GM21526 (cell line): ENCODE measurements around the gene SYT17.

Experiments used
- ATAC-seq: cut with Tn5 transposase; IDR thresholded peaks from one replicate; pipeline ENCODE4 v1.9.1; 2021; ENCODE audit warnings: moderate library complexity; ENCODE audit not compliant: unreplicated experiment, low FRiP score

The SYT17 gene

GRCh38 chr16:19210280-19210924, 42.4 kb downstream of the SYT17 start:
- ATAC-seq = peak; percentile 60

DNA sequence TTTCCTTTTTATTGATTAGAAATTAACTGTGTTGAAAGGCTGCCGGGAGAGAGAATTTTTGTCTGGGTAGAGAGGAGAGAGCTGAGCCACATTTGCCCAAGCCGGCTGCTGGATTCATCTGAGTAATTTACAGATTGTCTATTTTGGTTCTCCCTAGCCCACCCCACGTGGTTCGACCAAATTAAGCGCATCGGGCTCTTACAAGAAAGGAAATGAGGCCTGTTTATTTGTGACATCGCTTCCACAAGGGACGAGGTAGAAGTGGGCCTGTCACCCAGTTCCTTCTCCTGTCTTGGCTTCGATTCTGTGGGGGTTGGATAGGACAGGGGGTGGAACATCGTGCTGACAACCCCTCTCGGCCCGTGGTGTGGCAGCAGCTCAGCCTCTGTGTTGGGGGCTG, 42.9 kb downstream of the SYT17 start:
- ATAC-seq = peak; percentile 43

DNA sequence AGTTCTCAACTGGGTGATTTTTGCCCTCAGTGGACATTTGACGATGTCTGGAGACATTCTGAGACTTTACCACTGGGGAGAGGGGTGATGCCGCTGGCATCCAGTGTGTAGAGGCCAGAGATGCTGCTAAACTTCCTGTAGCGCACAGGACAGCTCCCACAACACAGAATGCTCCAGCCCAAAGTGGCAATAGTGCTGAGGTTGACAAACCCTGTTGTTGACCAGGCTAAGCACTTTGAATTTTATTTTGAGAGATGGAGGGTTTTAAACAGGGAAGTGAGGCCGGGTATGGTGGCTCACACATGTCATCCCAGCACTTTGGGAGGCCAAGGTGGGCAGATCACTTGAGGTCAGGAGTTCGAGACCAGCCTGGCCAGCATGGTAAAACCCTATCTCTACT, 44.0 kb downstream of the SYT17 start:
- no peak for ATAC-seq

DNA sequence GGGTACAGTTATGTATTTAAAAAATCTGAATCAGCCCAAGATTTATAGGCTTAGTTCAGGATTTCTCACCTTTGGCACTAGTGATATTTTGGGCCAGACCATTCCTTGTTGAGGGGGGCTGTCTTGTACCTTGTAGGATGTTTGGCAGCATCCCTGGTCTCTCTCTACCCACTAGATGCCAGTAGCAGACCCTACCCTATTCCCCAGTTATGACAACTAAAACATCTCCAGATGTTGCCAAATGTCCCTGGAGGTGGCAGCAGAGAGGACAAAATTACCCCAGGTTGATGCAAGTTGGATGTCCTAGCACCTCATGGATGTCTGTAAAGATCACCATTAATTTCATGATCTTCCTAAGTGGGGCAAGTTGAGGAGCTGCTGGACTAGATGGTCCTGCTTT, 45.8 kb downstream of the SYT17 start:
- ATAC-seq = no peak

DNA sequence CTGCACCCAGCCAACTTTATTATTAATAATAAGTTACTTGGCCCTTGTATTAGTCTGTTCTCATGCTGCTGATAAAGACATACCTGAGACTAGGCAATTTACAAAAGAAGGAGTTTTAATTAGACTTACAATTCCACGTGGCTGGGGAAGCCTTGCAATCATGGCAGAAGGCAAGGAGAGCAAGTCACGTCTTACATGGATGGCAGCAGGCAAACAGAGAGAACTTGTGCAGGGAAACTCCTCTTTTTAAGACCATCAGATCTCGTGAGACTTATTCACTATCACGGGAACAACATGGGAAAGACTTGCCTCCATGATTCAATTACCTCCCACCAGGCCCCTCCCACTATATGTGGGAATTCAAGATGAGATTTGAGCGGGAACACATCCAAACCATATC, 47.7 kb downstream of the SYT17 start:
- ATAC-seq = no peak

DNA sequence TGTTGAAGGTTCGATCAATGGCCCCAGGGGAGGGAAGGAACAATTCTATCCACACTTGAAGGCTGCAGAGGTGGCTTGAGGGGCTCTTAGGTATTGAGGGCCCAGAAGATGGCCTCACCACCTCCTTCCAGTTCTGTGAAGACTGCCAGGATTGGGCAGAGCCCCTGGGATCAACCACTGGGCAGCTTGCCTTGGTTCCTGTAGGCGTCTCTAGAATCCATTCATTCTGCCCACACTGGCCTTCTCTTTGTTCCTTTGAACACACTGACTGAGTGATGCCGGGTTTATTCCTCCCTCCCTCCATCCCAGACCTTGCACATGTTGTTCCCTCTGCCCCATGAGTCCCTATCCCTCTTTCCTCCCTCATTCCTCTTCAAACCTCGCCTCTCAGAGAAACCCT, 50.5 kb downstream of the SYT17 start:
- ATAC-seq = no peak

GRCh38 chr16:19219836-19220235, 51.8 kb downstream of the SYT17 start:
- no peak for ATAC-seq

- no peak for ATAC-seq
These were observed 55.5 kb downstream of the SYT17 start for GRCh38 chr16:19223235-19224170.

GRCh38 chr16:19225651-19226050, 57.6 kb downstream of the SYT17 start:
- ATAC-seq = no peak

- ATAC-seq = no peak
These were observed 59.6 kb downstream of the SYT17 start for GRCh38 chr16:19227643-19228042.

DNA sequence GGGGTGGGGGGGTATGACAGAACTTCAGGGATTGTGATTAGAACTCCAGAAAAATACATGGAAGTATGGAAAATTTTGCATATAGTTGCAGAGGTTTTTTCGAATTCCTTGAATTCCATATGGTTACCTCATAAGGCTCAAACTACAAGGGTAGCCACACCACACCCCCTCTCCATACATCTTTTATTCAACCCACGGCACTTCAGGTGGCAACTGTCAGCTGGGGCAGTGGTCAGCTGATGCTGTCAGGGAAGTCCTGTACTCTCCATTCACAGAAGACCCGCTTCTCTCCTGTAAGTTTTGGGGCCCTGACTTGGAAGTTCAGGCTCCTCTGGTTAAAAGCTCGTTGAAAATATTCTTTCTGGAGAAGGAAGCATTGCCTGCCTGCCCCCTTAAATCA, 60.0 kb downstream of the SYT17 start:
- no peak for ATAC-seq

DNA sequence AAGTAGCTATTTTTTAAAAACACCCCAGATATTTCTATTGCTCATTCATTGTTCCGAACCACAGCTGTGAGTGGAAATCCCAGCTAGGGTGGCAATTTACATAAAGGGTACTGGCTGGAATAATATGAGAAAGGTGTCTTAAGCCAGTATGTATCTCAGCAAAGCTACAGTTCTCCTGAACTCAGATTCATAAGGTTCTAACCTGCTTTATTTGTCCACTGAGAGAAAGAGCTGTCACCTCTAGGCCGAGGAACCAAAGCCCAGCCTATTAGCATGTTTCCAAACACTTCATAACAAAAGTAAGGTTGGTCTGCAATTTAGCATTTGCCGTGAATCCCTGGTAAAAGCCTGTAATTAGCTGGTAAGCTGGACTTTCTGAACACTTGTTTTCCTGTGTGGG, 60.5 kb downstream of the SYT17 start:
- ATAC-seq = no peak

GRCh38 chr16:19230575-19230974, 62.5 kb downstream of the SYT17 start:
- ATAC-seq = no peak

- ATAC-seq = no peak
These were observed 63.8 kb downstream of the SYT17 start for GRCh38 chr16:19231881-19232280.

- no peak for ATAC-seq
These were observed 64.9 kb downstream of the SYT17 start for GRCh38 chr16:19232988-19233387.

- no peak for ATAC-seq
These were observed 67.4 kb downstream of the SYT17 start for GRCh38 chr16:19235478-19235877.

DNA sequence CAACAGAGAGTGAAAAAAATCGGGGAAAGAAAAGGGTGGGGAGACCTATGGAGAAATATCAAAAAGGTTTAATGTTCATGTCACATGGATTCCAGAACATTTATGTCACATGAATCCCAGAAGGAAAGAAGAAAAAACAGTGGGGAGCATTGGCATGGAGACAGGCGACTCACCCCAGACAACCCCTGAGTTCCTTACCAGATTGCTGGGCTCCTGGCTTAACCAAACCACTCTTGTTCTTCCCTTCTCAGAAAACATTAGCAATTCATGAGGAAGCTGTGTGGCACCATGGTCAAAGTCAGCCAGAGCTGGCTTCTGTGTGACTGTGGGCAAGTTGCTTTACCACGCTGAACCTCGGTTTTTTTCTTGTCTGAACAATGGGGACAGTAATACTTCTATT, 67.8 kb downstream of the SYT17 start:
- no peak for ATAC-seq

DNA sequence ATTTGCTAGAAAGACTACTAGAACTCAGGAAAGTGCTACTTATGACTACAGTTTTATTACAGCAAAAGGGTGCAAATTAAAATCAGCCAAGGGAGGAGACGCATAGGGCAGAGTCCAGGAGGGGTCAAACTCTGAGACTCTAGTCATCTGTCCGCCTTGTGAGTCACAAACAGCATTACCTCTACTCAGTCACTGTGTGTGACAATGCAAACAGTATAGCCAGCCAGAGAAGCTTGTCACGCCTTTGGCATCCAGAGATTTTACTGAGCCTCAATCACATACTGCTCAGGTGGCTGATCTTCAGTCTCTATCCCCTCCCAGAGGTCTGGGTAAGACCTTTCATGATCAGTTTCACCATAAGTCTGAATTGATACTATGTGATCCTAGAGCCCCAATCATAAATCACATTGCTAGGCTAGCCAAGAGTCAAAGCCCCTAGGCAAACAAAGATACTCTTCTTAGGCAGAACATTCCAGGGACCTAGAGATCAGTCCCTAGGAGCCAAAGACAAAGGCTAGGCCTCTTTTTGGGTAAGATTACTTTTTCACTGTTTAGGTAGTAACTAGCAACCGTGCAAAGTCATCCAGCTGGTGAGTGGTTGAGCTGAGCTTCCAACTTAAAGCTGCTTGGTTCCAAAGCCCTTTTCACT, 68.6 kb downstream of the SYT17 start:
- no peak for ATAC-seq

DNA sequence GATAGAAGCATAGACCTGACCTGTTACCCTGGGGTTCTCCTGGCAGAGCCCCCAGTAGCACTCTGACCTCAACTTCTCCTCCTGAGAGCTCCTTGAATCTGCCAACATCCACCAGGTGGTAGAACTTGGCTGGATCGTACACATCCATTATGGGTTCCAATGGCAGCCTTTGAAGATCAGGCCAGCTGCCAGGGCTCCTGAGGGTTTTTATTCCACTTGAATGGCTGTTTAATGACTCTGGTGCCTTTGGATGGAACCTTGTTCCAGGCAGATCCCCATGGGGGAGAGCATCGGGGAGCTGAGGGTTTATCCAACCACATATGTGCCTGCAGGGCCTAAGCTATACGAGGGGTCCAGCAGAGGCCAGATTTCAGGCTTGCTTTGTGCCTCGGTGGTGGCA, 70.4 kb downstream of the SYT17 start:
- ATAC-seq = no peak

- ATAC-seq = no peak
These were observed 71.6 kb downstream of the SYT17 start for GRCh38 chr16:19239511-19240155.

DNA sequence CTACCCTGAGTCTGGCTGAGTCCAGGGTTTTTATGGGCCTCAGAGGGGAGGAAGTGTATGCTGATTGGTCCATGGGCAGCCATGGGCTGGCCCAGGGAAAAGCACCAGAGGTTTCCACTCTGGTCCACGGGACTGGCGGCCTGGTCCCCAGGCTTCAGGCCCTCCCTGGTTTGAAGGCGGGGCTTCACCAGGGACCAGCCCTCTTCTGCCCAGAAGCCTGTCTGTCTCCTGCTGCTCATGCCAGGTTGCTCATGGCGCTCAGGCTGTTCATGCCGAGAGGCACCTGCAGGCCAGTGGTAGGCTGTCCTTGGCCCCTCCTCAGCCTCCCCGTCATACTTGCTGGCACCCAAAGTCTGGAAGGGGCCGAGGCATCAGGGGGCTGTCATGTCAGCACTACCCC, 72.5 kb downstream of the SYT17 start:
- no peak for ATAC-seq
